GM19395 (cell line): ENCODE data around the gene MEP1A.
"Not testable (repeated sequence)": the region's sequence is repeated elsewhere in the genome, so short reads cannot be mapped to it uniquely, and the experiment has no call there.

Experiments used
- ATAC-seq: cut with Tn5 transposase; IDR thresholded peaks from one replicate; pipeline ENCODE4 v1.9.1; 2021; ENCODE audit warnings: mild to moderate bottlenecking, moderate library complexity; ENCODE audit not compliant: unreplicated experiment

The MEP1A gene

GRCh38 chr6:46793138-46793537 is at the start of gene MEP1A:
MEP1A (plus strand) TSS chr6:46793389; CDS start chr6:46793399, 10 bp downstream.
- ATAC-seq, result no peak

- no peak for ATAC-seq
Observed at GRCh38 chr6:46743425-46744158, 49.6 kb upstream of the MEP1A start.

GRCh38 chr6:46744159-46744725 is 48.9 kb upstream of the MEP1A start:
- ATAC-seq, result not testable (repeated sequence)

GRCh38 chr6:46745973-46746372 is 47.2 kb upstream of the MEP1A start:
- ATAC-seq, result no peak

- no peak for ATAC-seq
Observed at GRCh38 chr6:46746696-46747095, 46.5 kb upstream of the MEP1A start, which contains the start of gene ANKRD66. ANKRD66 (plus strand) TSS chr6:46746933; CDS start chr6:46751949, 5,016 bp downstream.

- ATAC-seq, result no peak
Observed at GRCh38 chr6:46748940-46749503, 44.2 kb upstream of the MEP1A start.

- ATAC-seq, result no peak
Observed at GRCh38 chr6:46749731-46750130, 43.5 kb upstream of the MEP1A start.

- ATAC-seq, result no peak
Observed at GRCh38 chr6:46751658-46752057, 41.5 kb upstream of the MEP1A start.

- ATAC-seq, result no peak
Observed at GRCh38 chr6:46755865-46756264, 37.3 kb upstream of the MEP1A start.

- no peak for ATAC-seq
Observed at GRCh38 chr6:46756469-46757213, 36.5 kb upstream of the MEP1A start.

- ATAC-seq, result no peak
Observed at GRCh38 chr6:46757214-46757596, 36.0 kb upstream of the MEP1A start.

GRCh38 chr6:46758960-46759753 is 34.0 kb upstream of the MEP1A start:
- ATAC-seq, result no peak

GRCh38 chr6:46760925-46761324 is 32.3 kb upstream of the MEP1A start:
- no peak for ATAC-seq

GRCh38 chr6:46763466-46763865 is 29.7 kb upstream of the MEP1A start:
- ATAC-seq, result no peak

- not testable (repeated sequence) for ATAC-seq
Observed at GRCh38 chr6:46764280-46764679, 28.9 kb upstream of the MEP1A start.

GRCh38 chr6:46764961-46765360 is 28.2 kb upstream of the MEP1A start:
- no peak for ATAC-seq

- ATAC-seq, result no peak
Observed at GRCh38 chr6:46772016-46772415, 21.2 kb upstream of the MEP1A start.

- ATAC-seq, result peak; percentile 65
Observed at GRCh38 chr6:46772762-46773161, 20.4 kb upstream of the MEP1A start.

GRCh38 chr6:46773201-46773855 is 19.9 kb upstream of the MEP1A start:
- ATAC-seq, result peak; percentile 20

GRCh38 chr6:46774736-46775135 is 18.5 kb upstream of the MEP1A start:
- ATAC-seq, result not testable (repeated sequence)
